GM19372 (cell line): ENCODE data around the gene EML4.
A peak's percentile ranks its signal among the peaks of the same experiment; 100 is the strongest.
"Not testable (repeated sequence)": the region's sequence is repeated elsewhere in the genome, so short reads cannot be mapped to it uniquely, and the experiment has no call there.

Source experiments
- ATAC-seq: cut with Tn5 transposase; IDR thresholded peaks from one replicate; pipeline ENCODE4 v1.9.1; 2021; ENCODE audit warnings: mild to moderate bottlenecking, low read depth, moderate library complexity; ENCODE audit not compliant: unreplicated experiment

The EML4 gene, protein sequence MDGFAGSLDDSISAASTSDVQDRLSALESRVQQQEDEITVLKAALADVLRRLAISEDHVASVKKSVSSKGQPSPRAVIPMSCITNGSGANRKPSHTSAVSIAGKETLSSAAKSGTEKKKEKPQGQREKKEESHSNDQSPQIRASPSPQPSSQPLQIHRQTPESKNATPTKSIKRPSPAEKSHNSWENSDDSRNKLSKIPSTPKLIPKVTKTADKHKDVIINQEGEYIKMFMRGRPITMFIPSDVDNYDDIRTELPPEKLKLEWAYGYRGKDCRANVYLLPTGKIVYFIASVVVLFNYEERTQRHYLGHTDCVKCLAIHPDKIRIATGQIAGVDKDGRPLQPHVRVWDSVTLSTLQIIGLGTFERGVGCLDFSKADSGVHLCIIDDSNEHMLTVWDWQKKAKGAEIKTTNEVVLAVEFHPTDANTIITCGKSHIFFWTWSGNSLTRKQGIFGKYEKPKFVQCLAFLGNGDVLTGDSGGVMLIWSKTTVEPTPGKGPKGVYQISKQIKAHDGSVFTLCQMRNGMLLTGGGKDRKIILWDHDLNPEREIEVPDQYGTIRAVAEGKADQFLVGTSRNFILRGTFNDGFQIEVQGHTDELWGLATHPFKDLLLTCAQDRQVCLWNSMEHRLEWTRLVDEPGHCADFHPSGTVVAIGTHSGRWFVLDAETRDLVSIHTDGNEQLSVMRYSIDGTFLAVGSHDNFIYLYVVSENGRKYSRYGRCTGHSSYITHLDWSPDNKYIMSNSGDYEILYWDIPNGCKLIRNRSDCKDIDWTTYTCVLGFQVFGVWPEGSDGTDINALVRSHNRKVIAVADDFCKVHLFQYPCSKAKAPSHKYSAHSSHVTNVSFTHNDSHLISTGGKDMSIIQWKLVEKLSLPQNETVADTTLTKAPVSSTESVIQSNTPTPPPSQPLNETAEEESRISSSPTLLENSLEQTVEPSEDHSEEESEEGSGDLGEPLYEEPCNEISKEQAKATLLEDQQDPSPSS

DNA sequence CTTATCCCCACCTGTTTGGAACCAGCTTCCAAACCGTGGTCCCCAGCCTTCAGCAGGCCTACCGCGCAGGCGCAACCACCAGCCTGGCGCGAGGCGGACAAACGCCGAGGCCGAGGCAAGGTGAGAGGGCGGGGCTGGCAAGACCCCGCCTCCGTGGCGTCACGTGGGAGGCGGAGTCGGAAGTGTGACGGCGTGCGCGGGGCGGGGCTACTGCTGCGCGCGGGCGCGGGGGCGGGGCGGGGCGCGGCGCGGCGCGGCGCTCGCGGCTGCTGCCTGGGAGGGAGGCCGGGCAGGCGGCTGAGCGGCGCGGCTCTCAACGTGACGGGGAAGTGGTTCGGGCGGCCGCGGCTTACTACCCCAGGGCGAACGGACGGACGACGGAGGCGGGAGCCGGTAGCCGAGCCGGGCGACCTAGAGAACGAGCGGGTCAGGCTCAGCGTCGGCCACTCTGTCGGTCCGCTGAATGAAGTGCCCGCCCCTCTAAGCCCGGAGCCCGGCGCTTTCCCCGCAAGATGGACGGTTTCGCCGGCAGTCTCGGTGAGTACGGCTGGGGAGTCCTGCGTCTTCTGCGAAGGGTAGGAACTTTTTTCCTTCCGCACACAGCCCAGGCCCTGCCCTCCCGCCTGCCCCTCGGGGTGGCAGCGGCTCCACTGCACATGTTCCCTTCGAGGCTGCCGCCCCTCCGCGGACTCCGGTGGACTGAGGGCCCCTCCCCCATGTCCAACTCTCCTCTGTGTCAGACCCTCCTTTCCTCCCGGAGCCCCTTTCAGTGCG is at the start of gene EML4:
TSS of gene EML4 (plus strand) at position 254 of the 774 bp plus-strand sequence. CDS start at position 513, 259 bp downstream.
- ATAC-seq, result peak; percentile 80

DNA sequence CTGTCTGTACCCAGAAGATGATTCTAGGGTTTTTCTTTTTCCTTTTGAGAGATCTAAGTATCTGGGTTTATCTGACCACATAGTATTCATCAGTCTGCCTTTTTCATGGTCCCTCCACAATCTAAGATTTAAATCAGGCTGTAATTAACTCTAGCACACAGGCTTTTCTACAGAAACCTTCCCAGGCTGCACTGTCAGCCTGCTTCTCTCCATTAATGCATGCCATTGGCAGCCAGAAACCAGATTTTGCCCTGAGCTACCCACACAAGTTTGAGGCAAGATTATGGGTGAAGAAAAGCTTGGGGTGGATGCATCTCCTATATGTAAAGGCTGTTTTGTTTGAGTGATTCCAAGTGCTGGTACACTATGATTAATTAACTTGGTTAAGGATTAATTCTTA is 45.7 kb upstream of the EML4 start:
- no peak for ATAC-seq

DNA sequence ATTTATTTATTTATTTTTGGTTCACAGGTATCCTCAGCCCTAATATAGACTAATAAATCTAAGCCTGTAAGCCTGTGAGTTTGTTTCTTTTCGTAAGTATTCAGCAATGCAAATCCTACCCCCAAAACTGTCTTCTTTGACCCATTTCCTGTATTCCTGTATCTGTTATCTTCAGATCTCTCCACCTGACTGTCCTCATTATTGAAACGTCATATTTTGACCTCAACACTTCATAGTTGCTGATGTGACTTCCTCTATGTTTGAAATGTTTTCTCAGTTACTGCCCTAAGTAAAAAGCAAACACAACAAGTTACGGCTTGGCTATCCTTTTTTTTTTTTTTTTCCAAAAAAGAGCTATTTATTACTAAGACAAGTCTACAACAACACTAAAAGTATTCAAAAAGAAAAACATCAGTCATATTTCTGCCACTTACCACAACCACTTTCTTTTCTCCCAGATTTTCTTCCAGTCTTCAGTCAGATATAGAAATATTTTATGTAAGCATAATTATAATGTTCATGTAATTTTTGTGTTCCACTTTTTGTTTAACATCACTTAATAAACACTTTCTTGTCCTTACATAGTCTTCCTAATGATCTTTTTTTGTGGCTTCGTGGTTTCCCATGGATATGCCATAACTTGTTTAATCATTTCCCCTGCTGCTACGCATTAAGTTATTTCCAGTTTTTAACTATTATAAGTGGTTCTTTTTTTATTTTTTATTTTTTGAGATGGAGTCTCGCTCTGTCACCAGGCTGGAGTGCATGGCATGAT is 45.0 kb upstream of the EML4 start:
- peak; percentile 42 for ATAC-seq

DNA sequence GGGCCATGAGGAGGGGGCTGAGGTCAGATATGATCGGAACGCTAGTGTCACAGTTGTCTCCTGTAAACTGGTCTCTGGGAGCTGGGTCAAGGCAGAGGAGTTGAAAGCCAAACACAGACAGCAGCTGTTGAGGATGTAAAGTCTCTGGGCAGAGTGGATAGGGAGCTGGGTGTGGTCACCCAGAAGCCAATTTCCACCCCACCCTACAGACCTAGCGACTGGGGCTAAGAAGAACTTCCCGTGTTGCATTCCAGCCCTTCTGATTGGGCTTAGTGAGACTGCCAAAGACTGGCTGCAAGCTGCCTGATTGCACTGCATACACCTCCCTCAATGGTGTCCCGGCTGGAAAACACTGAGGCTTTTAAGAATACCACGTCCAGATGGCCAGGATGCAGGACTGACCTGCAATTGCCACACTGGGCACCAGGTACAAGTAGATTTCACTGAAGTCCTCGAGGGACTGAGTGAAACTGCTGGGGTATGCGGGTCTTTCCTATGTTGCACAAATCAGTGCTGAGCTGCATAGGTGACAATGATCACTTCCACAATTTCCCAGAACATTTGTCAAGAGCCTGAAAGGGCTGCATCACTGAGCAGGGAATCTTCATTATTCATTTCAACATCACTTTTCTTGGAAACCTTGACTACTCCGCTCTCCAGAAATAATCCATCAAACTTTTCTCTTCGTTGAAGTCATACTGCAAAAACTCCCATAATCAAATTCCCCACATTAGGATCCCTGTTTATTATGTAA is 43.1 kb upstream of the EML4 start:
- no peak for ATAC-seq

DNA sequence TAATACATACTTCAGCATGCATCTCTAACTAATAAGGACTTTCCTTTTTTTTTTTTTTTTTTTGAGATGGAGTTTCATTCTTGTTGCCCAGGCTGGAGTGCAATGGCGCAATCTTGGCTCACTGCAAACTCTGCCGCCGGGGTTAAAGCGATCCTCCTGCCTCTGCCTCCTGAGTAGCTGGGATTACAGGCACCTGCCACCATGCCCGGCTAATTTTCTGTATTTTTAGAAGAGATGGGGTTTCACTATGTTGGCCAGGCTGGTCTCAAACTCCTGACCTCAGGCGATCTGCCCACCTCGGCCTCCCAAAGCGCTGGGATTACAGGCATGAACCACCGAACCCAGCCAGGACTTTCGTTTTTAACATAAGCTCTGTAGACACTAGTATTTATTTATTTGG is 42.3 kb upstream of the EML4 start:
- not testable (repeated sequence) for ATAC-seq

DNA sequence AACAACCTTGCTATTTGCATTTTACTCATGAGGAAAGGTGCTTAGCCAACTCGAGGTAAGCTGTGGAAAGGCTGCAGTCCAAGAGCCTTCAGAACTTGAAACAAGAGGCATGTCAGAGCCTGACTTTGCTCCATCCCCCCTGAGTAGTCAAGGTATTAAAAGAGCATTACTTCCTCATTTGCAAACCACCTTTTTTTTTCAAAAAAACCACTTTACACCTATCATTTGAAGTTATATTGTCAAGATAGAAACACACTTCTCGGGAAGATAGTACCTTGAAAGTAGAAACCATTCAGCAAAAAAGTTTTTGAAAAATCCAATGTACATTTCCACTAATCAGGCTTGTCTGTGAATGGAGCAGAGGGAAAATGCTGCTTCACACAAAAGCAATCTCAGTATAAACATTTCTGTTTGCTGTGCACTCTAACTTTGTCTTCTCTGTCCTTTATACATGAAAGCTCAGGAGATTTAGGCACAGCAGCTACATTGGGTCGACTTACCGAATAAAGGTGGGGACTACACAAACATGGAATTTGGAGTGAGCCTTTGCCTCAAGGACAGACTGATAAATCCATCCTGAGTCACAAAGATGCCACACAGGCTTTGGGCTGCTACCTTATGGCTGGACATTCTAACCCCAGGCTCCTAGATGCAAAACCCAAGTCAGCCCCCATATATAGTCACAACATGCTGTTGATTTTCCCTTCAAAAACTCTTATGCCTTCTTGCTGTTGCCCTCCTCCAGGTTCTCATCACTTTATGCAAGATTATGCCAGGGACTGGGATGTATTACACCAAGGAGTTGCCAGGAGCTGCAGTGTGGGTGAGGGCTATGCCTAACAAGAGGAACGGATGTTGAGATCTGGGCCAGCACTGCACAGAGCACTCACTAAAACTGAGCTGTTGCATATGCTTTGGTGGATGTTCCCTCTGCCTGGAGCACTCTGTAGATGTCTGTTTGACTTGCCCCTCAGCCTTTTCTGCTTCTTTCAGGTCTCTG is 41.4 kb upstream of the EML4 start:
- ATAC-seq, result peak; percentile 77

DNA sequence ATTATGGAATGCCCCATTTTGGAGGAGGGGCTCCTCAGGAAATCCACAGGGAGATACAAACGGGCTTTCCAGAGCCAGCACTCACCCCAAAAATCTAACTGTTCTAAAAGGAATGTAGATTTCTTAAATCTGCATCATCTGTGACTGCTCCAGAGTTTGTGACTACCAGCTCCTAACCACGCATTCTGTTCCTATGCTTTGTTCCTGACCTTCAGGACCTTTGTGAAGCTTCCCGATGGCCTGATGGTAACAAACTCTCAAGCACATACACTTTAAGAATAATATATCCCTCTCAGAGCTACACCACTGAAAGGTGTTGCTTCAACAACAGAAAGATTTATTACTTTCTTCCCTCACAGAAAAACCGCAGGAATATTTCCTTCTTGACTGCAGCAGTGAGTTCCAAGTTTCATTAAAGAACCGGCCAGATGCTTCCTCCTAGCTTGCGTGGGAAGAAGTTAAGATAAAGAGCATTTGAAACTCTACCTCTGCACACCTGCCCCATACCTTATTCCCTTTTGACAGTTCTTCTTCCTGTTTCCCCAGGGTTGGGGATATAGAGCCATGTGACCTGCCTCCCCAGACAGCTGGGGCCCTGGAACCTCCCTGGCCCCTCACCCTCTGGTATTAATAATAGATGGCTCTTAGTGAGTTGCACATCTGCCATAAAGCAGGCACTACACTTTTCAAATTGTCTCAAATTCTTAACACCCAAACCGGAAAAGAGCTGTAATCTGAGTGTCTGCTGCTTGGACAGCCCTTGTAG is 40.2 kb upstream of the EML4 start:
- no peak for ATAC-seq

DNA sequence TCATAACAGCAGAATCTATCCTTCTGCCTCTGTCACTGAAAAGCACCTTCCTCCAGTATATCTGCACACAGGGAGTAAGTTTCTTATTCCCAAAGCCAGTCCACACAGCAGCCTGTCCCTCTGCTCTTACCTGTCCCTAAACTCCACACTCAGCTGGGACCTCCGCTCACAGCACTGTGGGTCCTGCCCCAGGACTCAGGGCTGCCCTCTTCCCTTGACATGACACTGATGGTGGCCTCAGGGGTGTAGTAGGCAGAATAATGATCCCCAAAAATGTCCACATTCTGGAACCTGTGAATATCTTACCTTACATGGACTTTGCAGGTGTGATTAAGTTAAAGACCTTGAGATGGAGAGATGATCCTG is 39.7 kb upstream of the EML4 start:
- no peak for ATAC-seq

DNA sequence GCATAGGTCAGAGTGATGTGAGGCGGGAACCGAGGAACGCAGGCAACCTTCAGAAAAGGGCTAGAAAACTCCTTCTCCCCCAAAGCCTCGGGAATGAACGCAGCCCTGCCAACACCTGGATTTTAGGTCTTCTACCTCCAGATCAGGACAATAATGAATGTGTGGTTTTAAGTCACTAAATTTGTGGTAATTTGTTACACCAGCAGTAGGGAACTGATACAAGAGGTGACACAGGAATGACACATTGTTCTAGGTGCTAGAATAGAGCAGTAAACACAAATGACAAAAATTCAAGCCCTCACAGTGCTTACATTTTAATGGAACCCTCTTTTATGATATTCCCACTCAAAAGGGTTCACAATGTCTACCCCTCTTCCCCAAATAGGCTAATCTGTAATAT is 39.2 kb upstream of the EML4 start:
- no peak for ATAC-seq

DNA sequence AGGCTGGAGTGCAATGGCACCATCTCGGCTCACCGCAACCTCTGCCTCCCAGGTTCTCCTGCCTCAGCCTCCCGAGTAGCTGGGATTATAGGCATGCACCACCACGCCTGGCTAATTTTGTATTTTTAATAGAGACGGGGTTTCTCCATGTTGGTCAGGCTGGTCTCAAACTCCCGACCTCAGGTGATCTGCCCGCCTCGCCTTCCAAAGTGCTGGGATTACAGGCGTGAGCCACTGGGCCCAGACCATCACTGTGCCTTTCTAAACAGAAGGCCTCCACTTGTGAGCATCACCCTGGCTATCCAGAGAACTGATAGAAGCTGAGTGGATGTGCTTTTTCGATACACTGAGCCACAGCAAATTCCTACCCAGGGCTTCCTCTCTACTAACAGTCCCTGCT is 38.3 kb upstream of the EML4 start:
- ATAC-seq, result not testable (repeated sequence)

DNA sequence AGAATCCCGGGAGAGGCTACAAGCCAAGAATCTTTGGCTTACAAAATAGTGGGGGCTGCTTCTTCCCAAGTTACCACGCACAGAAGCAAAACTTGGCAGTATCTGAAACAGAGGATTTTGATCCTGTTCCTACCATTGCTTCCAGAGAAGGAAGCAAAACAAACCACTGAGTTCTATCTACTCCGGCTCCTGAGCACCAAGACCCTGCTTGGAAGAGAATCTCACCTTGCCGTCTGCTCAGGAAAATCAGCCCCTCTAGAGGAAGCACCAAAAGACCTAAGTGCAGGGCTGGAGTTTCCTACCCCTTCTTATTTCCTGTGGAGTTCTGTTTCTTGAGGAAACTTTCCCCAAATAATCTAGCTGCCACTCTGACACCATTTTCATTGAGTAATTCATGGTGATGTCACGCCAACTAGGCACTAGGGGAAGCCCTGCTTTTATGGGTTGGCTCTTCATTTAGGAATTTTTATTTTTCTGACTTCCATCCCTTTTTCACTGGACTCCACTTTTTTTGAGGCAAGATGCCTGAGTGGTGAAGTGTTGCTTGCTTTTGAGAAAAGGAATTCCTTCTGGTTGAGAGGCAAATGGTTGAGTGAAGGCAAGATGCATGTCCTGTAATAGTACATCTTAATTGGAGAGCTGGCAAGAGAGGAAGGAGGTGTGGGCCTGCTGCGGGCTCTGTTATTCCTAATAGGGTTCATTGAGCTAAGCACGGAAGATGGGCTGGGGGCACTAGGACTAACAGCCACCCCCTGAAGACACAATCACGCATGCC is 36.8 kb upstream of the EML4 start:
- ATAC-seq, result no peak

DNA sequence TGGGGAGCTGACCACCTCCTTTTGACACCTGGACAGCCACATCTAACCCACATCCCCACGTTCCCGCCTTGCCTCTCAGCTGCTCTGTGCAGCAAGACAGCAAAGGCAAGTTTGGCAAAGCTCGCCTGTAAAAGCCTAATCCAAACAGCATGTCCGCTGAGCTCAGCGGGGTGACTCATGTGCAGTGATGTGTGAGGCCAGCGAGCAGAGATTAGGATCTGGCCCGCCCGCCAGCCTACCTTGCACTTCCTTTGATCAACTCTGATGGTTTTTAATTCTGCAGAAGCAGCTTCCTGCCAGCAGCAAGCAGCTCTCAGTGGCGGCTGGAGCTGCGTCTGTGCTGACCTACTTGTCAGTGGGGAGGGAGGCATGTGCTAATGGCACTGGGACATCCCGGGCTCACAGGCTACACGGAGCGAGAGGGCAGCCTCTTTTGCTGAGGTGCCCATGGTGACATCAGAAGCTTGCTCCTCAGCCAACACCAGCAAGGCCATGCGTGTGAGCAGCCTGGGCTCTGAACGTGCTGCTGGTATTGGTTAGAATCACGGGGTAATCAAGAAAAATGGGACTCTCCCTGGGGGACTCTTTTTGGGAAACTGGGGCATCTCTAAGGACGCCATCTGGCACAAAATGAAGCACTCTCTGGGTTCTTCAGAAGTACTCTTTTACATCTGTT is 36.0 kb upstream of the EML4 start:
- ATAC-seq, result peak; percentile 75

DNA sequence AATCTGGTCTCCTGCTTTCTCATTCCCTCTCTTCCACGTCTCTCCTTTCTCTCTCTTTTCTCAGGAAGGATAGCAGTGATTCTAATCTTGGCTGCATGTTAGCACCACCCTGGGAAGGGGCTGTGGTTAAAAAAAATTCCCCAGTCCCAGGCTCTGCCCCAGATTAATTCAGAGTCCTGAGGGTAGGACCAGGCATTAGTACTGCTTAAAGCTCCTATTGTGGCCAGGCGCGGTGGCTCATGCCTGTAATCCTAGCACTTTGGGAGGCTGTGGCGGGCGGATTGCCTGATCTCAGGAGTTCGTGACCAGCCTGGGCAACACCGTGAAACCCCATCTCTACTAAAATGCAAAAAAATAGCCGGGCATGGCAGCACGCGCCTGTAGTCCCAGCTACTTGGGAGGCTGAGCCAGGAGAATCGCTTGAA is 35.4 kb upstream of the EML4 start:
- ATAC-seq, result no peak

DNA sequence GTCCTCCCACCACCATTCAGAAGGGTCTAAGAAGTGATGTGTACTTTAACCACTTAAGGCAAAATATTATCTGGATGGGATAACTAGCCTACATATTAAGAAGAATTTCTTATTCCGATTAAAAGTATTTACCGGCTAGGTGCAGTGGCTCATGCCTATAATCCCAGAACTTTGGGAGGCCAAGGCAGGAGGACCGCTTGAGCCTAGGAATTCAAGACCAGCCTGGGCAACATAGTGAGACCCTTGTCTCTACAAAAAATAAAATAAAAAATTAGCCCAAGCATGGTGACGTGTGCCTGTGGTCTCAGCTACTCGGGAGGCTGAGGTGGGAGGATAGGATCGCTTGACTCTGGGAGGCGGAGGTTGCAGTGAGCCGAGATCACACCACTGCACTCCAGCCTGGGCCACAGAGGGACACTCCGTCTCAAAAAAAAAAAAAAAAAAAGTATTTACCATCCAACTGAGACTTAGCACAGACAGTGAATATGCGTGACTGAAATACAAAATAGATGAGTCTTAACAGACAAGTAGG is 34.7 kb upstream of the EML4 start:
- ATAC-seq, result not testable (repeated sequence)

DNA sequence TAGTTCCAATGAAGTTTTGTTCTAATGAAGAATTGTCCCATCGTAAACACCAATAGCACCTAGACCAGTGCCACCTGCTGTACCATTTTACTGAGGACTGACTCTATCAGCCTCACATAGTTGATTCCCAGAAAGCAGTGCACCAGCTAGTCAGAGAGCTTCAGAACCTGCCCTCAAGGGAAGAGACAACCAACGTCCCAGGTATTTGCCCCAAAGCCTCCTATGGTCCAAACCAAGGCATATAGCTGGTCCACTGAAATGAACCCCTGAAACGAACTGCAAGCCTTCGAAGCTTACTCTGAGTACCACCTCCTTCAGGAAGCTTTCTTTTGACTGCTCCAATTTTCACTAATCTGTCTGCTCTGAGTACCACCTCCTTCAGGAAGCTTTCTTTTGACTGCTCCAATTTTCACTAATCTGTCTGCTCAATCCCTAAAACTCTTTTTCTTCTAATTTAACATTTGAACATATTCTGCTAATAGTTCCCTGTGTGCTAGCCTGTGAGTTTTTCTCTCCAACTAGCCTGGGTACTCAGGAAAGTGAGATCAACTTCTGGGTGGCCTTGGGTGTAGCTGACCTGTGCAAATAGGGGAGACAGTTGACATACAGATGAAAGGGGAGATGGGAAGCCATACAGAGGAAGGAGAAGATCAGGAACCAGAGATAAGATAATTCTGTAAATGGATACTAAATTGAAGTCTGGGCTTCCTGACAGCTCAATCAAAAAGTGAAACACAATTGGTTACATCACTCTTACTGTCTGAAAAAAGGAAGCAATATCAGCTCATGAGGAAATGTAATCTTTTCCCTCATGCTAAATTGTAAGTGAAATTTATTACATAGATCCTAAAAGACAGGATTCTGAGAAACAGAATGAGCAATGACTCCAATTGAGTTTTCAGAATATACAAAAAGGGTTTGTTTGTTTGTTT is 33.5 kb upstream of the EML4 start:
- no peak for ATAC-seq
